NB4 (cell line): ENCODE results near the gene GOLGA1.

Source experiments
- DNase-seq: peaks from one replicate; pipeline ENCODE4 v3.0.0; 2010; ENCODE audit warnings: low read depth
- H3K4me3 ChIP-seq: one replicate; pipeline ENCODE4 v1.5.1; 2011; ENCODE audit warnings: mild to moderate bottlenecking, low read depth, low read length, moderate library complexity
- MYC ChIP-seq: IDR thresholded peaks from 2 replicates; pipeline ENCODE4 v1.6.1; 2011; ENCODE audit warnings: low read depth, low read length
- POLR2A ChIP-seq: IDR thresholded peaks from 2 replicates; pipeline ENCODE4 v1.6.1; 2011; ENCODE audit warnings: mild to moderate bottlenecking; ENCODE audit not compliant: insufficient read length; ENCODE audit errors: extremely low read depth
- TF ChIP-seq, protein P1 (sequence below): IDR thresholded peaks from one replicate; pipeline ENCODE4 v1.5.1; 2012; ENCODE audit warnings: low read depth, low read length
- TF ChIP-seq, protein P2 (sequence below): IDR thresholded peaks from 2 replicates; pipeline ENCODE4 v1.6.1; 2011; ENCODE audit warnings: low read depth, low read length

GOLGA1 gene

DNA sequence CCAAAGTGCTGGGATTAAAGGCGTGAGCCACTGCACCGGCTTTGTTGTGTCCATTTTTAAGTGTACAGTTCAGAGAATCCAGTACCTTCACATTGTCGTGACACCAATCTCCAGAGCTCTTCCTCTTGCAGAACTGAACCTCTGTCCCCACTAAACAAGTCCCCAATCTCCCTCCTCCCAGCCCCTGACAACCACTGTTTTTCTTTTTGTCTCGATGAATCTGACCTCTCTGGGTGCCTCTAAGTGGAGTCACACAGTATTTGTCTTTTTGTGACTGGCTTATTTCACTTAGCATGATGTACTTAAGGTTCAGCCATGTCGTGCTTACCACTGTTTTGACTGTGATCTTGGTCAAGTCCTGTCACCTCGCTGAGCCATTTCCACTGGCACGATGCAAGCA lies 86.1 kb downstream of the GOLGA1 start:
- TF ChIP-seq, protein P1, sequence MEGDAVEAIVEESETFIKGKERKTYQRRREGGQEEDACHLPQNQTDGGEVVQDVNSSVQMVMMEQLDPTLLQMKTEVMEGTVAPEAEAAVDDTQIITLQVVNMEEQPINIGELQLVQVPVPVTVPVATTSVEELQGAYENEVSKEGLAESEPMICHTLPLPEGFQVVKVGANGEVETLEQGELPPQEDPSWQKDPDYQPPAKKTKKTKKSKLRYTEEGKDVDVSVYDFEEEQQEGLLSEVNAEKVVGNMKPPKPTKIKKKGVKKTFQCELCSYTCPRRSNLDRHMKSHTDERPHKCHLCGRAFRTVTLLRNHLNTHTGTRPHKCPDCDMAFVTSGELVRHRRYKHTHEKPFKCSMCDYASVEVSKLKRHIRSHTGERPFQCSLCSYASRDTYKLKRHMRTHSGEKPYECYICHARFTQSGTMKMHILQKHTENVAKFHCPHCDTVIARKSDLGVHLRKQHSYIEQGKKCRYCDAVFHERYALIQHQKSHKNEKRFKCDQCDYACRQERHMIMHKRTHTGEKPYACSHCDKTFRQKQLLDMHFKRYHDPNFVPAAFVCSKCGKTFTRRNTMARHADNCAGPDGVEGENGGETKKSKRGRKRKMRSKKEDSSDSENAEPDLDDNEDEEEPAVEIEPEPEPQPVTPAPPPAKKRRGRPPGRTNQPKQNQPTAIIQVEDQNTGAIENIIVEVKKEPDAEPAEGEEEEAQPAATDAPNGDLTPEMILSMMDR = no peak
- TF ChIP-seq POLR2A = no peak
- TF ChIP-seq, protein P2, sequence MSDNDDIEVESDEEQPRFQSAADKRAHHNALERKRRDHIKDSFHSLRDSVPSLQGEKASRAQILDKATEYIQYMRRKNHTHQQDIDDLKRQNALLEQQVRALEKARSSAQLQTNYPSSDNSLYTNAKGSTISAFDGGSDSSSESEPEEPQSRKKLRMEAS = no peak
- TF ChIP-seq MYC = no peak
- DNase-seq = peak; percentile 33
- no peak overlapping the region for H3K4me3 ChIP-seq

DNA sequence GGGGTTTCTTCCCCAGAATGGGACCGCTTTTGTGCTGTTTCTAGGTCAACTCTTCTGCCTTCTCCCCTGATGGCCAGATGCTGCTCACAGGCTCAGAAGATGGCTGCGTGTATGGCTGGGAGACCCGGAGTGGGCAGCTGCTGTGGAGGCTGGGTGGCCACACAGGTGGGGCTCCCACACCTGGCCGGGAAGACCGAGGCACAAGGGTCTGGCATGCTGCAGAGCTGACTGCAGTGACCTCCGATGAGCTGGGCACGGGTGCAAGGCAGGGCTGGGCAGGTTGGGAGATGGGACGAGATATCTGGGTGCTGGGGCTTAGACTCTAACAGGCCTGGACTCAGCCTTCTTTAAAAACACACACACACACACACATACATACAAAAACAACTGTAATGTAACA lies 86.7 kb downstream of the GOLGA1 start:
- TF ChIP-seq, protein P1 = no peak
- TF ChIP-seq, protein P2 = no peak
- TF ChIP-seq MYC (no peak), POLR2A (no peak)
- H3K4me3 ChIP-seq = no peak overlapping the region
- DNase-seq = no peak

DNA sequence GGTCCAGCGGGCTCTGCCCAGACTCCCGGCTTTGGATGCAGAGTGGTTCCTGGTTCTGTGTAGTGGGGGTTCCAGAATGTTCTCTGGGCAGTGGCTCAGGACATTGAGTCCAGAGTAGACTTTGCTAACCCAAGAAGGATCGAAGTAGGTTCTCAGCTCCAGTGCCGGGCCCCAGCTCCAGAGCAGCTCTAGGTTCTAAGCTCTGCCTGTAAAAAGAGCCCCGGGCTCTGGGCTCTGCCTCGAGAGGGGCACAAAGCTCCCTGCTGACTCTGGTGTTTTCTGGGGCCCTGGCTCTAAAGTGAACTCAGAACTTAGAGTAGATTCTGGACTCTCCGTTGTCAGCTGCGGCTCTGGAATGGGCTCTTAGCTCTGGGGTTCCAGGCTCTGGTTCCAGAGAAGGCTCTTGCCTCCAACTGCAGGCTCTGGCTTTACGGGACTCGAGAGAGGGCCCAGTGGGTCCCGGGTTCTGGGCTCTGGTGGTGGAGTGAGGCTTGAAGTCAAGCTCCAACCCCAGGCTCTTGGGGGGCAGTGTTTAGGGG lies 87.2 kb downstream of the GOLGA1 start:
- TF ChIP-seq, protein P1 = no peak
- DNase-seq = no peak
- H3K4me3 ChIP-seq = no peak overlapping the region

DNA sequence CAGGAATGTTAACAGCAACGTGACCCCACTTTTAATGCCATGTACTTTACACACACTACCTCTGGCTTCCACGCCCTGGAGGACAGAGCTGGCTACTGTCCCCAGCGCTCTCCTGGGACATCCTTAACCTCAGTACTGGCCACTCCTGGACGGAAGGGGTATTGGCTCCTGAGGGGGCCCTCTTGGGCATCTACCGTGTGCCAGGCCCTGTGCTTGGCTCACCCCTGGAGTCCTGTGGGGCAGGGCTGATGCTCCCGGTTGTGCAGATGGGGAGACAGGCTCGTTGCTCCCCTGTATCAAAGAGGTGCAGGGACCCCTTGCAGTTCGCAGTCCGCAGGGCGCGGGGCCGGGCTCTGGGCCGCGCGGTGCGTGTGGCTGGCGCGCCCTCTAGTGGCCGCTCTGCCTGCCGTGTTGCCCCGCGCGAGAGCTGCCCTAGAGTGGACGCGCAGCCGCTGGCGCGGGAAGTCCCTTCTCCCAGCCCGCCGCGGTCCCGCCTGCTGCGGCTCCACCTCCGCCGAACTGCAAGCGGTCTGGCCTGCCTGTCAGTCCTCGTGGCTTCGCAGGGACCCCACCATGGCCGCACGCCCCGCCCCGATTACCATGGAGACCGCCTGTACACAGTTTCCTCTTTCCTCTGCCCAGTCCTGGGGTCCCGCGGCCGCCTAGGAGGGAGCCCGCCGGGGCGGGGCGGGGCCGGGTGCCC lies 87.9 kb downstream of the GOLGA1 start, which contains the start of gene WDR38:
Gene WDR38 (plus strand): TSS at position 632 of the 703 bp plus-strand sequence. CDS start 72 bp downstream, outside the sequence.
- H3K4me3 ChIP-seq = peak within 1 kb of the TSS; percentile 1
- TF ChIP-seq MYC = peak; percentile 61
- TF ChIP-seq, protein P1 = peak; percentile 48
- TF ChIP-seq, protein P2 = peak; percentile 64
- no peak for TF ChIP-seq POLR2A
- peak; percentile 82 for DNase-seq

DNA sequence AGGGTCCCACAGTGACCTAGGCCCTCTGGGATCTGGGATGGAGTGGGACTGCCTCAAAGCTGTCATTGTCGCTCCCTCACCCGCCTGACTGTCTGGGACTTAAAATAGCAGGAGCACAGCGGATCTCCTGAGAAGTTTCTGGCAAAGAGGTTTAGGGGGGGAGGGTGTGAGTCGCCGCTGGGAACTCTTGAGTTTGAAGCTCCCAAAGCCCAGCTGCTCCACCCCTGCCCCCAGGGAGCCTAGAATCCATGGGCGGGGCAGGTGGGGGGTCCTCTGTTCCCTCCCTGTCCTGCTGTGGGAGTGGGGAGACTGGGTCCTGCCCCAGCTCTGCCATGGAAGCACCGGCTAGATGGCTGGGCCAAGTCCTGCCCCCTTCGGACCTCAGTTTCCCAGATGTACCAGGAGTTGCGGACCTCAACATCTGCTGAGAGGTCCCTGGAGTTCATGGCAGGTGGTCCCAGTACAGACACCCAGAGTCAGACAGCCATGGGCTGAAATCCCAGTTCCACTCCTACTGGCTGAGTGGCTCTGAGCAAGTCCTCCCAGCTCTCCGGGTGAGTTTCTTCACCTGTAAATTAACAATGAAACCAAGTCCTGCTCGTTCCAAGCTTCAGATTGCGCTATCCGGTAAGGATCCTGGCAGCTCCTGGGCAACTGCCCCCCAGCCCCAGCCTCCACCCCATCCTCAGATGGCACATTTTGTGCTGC lies 88.6 kb downstream of the GOLGA1 start:
- no peak for DNase-seq
- no peak overlapping the region for H3K4me3 ChIP-seq
- TF ChIP-seq, protein P2 = no peak
- TF ChIP-seq, protein P1 = no peak
- no peak for TF ChIP-seq MYC
- no peak for TF ChIP-seq POLR2A
